IPS-11a (cell line): ENCODE measurements around the gene IL1A.
"Not testable (repeated sequence)": the region's sequence is repeated elsewhere in the genome, so short reads cannot be mapped to it uniquely, and the experiment has no call there.

Experiments used
- H3K4me3 ChIP-seq: one replicate; pipeline ENCODE4 v1.5.1; 2013; ENCODE audit warnings: low read depth, low read length, control low read depth

The IL1A gene, protein sequence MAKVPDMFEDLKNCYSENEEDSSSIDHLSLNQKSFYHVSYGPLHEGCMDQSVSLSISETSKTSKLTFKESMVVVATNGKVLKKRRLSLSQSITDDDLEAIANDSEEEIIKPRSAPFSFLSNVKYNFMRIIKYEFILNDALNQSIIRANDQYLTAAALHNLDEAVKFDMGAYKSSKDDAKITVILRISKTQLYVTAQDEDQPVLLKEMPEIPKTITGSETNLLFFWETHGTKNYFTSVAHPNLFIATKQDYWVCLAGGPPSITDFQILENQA

DNA sequence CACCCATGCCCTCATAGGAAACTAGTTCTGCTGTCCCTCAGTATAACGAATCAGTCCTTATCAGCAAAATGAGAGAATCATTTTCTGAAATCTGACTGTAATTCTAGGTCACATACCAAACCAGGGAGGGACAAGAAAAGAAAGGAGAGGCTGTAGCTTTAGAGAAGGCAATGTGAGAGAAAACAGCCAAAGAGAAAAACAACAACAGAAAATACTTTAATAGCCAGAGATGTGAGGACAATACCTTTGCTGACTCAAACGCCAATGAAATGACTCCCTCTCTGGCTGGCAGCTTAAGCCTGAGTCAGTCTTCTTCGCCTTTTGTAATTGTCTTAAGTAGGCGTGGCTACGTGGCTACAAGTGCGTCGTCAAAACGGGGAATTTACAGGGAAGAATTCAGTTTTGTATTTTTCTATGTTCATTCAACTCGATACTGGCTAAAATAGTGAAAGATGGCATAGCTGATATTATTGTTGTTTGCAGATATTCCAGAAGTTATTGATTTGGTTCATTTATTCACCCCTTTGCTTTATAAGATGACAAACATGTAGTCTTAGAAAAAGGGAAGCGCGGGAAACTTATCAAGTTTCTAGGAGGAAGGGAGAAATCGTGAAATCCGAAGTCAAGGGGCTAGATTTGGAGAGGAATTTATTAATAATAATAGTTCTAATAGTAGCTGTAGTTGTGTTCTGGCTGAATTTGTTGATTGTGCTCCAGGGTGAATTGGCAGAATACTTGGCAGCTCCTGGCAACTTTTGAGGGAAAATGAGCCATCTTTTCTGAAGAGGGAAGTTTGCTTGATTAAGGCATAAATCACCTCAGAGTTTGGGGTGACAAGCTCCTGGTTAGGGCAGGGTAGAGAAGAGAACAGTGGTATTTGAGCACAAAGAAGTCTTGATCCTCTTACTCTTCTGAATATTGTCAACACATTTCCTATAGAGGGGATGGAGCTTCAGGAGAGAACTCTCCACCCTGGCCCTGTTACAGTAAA is at the start of gene IL1A:
TSS of gene IL1A (minus strand) at position 295 of the 991 bp plus-strand sequence. CDS start 723 bp downstream, outside the sequence.
- no peak within 1 kb of the TSS for H3K4me3 ChIP-seq

DNA sequence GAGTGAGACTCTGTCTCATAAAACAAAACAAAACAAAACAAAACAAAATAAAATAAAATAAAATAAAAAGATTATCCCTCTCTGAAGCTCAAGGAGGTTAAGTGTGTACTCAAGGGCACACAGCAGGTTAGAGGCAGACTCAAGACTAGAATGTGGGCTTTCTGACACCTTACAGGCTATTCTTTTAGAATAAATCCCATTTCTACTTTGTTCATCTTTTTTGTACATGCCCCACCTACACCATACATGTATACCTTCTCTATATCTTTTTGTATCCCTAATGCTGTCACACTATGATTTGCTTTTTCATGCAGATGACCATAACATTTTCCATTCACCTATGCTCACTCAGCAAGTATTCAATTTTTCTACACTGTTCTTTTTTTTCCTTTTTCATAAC is 49.7 kb upstream of the IL1A start:
- H3K4me3 ChIP-seq = no peak overlapping the region

DNA sequence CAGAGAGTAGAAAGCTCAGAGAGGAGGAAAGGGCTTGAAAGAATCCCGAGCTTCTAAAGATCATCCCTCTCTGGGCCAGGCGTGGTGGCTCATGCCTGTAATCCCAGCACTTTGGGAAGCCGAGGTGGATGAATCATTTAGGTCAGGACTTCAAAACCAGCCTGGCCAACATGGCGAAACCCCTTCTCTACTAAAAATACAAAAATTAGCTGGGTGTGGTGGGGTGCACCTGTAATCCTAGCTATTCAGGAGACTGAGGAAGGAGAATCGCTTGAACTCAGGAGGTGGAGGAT is 49.3 kb upstream of the IL1A start:
- not testable (repeated sequence) for H3K4me3 ChIP-seq

DNA sequence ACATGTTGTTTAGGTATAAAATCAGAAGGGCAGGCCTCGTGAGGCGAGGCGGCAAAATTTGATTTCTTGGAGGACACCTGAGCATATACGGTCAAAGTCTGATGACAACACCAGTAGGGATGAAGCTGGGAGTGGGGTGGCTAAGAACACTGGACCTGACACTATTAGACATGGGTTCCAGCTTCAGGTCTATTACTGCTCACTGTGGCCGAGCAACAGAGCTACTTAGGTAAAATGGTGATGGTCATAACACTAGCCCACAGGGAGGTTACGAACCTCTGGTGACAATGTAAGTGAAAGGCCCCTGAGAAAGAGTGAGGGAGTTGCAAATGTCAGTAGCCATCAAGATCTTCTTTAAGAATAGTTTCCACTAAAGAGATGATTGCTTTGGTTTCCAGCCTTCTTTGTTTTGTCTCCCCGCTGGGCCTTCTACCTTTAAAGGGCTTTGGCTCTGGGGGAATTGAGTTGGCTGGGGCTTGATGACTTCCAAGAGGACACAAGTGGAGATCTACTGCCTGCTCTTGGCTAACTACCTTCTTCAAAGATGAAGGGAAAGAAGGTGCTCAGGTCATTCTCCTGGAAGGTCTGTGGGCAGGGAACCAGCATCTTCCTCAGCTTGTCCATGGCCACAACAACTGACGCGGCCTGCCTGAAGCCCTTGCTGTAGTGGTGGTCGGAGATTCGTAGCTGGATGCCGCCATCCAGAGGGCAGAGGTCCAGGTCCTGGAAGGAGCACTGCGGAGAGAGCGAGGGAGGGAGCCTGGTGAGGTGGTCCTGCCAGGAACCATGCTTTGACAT is 48.7 kb upstream of the IL1A start:
- H3K4me3 ChIP-seq = no peak overlapping the region

DNA sequence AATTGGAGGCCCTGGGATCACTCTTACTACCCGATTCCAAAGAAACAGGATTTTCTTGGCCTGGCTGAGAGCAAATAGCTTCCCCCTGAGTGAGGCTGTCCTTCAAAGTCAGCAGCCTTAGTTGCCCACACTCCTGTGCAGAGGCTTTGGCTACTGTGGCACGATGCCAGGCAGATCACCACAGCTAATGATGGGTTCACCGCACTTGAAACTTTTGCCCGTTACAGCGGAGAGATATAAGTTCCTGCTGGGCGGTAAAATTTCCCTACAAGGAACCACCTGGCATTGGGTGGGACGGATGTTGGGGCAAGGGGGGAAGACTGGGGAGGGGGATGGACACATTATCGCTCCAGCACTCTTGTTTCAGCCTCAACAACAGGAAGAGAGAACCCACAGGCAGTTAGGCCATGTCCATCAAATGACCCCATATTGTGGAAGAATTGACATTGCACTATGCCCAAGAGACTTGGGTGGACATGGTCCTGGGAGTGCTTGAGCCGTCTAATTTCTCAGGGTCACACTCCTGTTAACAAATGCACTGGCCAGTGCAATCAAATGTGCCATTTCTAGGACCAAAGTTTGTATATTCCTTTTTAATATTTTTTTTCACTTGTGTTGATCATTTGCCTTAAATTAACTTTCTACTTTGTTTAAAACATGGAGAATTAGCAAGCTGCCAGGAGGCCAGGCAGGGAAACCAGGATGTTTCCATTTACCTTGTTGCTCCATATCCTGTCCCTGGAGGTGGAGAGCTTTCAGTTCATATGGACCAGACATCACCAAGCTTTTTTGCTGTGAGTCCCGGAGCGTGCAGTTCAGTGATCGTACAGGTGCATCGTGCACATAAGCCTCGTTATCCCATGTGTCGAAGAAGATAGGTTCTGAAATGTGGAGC is 47.9 kb upstream of the IL1A start:
- H3K4me3 ChIP-seq = no peak overlapping the region

DNA sequence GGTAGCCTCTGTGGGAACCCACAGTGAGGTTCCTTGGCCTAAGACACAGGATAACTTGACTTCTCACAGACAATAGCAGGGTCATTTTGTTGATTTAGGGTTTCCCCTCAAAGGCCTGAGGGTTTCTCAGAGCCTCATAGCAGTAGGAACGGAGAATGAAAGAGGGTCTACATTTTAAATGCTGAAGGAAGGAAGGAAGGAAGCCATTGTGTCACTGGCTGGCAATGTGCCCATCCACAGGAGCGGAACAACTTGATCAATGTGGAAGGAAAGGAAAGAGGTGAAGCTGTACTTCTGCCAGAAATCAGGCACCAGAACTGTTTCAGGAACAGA is 47.2 kb upstream of the IL1A start:
- H3K4me3 ChIP-seq = no peak overlapping the region

DNA sequence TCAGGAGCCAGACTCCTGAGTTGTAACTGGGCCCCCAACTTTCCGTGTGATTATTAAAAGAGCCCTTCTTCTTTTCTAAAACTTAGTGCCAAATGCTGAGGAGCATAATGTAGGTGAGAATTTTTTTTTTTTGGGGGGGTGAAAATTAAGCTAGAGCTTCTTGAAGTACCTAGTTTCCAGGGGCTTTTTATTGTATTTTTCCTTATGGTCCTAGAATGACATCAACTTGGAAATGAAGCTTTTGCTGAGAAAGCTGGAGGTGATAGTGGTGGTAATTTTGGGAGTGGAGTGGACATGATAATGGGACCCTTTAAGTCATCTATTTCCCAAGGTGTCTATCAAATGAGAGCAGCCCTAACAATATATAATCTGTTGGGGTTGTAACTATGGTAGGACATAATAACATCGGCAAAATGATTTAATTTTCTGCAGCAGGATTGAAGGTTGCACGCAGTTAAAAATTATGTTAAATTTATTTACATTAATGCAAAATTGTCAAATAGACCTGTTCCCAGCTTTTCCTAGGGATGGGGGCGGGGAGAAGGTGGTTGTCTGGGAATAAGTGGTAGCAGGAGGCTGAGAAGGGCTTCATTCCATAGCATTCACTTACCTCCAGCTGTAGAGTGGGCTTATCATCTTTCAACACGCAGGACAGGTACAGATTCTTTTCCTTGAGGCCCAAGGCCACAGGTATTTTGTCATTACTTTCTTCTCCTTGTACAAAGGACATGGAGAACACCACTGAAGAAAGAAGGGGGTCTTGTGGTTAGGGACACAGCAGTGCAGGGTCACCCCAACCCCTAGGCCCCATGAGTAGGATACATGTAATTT is 46.6 kb upstream of the IL1A start:
- no peak overlapping the region for H3K4me3 ChIP-seq

DNA sequence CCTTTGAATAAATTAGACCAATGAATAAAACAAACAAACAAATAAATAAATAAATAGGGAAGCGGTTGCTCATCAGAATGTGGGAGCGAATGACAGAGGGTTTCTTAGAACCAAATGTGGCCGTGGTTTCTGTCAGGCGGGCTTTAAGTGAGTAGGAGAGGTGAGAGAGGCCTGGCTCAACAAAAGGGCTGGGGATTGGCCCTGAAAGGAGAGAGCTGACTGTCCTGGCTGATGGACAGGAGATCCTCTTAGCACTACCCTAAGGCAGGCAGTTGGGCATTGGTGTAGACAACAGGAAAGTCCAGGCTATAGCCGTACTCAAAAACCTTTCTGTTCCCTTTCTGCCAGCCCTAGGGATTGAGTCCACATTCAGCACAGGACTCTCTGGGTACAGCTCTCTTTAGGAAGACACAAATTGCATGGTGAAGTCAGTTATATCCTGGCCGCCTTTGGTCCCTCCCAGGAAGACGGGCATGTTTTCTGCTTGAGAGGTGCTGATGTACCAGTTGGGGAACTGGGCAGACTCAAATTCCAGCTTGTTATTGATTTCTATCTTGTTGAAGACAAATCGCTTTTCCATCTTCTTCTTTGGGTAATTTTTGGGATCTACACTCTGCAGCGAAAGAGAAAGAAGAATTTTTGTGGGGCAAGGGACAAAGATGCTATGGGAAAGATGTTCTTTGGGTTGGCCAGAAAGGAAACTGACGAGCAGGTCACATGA is 45.8 kb upstream of the IL1A start:
- H3K4me3 ChIP-seq = no peak overlapping the region

DNA sequence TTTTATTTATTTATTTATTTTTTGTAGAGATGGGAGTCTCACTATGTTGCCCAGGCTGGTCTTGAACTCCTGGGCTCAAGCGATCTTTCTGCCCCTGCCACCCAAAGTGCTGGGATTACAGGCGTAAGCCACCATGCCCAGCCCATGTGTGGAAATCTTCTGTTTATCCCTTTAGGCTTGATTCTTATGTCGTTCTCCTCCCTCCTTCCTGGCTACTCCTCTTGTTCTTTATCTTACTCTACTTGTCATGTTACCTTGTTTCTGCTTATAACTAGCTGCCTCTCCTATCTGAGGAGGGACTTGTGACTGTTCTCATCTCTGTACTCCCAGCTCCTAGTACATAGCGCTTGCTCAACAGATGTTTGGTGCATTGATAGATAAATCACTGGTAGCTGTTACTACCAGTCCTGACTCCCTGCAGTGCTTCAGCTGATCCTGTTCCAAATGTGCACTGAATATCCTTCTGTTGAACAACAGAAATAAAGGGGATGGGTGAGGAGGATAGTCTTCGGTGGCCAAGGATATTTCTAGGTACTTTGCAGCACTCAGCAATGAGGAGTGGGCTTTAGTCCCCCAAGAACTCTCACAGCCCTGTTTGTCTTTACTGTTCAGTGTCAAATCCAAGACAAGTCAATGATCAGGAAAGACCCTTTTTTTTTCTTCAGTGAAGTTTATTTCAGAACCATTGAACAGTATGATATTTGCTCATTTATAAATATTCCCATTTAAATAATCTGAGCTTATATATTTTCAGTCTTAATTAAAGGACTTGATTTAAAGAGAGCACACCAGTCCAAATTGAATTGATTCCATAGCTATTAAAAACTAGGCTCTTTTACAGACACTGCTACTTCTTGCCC is 45.0 kb upstream of the IL1A start:
- H3K4me3 ChIP-seq = no peak overlapping the region

DNA sequence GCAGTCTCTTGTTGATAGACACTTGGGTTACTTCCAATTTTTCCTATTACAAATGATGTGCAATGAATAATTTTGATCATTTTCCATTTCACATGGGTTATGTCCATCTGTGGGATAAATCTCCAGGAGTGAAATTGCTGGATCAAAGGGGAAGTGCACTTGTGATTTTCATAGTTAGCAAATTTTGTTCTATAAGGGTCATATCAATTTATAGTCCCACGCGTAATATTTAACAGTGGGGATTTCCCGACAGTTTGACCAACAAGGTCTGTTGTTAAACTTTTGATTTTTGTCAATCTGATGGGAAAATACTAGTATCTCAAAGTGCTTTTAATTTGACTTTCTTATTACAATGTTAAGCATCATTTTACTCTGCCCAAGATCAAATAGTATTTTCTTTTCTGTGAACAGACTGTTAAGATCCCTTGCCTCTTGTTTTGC is 44.0 kb upstream of the IL1A start:
- H3K4me3 ChIP-seq = no peak overlapping the region

DNA sequence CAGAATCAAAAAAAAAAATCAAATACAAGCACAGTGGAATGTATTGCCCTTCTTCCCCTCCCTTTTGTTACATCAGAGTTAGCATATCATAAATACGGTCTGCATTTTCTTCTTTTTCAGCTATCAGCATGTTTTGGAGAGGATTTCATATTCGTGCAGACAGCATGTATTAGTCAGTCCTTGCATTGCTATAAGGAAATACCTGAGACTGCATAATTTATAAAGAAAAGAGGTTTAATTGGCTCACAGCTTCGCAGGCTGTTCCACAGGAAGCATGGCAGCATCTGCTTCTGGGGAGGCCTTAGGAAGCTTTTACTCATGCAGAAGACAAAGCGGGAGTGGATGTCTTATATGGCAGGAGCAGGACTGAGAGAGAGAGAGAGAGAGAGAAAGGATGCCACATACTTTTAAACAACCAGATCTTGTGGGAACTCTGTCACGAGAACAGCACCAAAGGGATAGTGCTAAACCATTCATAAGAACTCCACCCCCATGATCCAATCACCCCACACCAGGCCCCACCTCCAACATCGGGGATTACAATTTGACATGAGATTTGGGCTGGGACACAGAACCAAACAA is 43.4 kb upstream of the IL1A start:
- H3K4me3 ChIP-seq = no peak overlapping the region

DNA sequence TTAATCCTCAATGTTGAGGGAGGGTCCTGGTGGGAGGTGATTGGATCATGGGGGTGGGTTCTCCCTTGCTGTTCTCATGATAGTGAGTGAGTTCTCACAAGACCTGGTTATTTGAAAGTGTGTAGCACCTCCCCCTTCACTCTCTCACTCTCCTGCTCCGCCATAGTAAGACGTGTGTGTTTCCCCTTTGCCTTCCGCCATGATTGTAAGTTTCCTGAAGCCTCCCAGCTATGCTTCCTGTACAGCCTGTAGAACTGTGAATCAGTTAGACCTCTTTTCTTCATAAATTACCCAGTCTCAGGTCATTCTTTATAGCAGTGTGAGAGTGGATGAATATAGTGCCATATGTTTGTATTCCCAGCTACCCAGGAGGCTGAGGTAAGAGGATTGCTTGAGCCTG is 42.7 kb upstream of the IL1A start:
- H3K4me3 ChIP-seq = no peak overlapping the region

DNA sequence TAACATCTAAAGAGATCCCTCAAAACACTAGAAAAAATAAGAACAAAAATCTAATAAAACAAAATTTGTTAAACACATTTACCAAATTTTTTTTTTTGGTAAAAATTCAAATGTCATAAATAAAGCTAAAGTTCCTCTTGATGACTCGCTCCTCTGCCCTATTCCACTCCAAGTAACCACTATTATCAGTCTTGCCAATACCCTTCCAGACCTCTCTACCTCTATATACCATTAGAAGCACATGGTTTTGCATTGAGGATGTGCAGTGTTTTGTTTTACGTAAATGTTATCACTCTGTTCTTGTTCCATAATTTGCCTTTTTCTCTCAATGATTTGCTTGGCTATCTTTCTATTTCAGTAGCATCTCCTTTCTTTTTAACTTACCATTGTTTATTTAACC is 41.4 kb upstream of the IL1A start:
- no peak overlapping the region for H3K4me3 ChIP-seq

DNA sequence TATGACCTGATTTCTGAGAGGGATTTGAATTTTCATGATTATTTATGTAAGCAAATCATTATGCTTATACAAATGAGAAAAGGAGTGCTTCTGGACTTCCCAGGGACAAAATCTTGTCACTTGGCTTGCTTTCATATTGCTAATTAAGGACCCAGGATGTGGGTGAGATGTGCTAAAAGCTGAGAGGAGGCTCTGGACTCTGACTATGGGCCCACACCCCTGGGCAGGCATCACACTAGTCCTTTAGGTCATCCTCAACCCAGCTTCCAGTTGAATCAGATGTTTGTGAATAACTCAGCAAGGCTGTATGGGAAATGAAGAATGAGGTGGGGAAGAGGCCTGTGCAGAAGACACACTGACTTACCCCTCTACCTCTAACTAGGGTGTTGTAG is 40.4 kb upstream of the IL1A start:
- no peak overlapping the region for H3K4me3 ChIP-seq

DNA sequence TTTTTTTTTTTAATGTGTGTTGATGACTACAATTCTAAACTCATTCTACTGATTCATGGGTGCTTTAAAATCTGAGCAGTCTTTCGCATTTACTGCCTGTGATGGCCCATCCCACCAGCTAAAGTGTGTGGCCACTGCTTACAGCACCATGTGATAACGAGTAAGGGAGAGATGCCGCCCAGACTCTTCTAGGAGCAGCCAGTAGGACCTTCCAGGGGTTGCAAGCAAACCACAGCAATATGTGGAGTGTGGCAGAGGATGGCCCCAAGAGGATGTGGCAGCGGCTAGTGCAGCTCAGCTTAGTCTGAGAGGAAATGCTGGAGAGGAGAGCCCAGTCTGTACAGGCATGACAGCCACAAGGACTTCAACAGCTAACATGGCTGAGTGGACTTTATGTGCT is 37.4 kb upstream of the IL1A start:
- no peak overlapping the region for H3K4me3 ChIP-seq

DNA sequence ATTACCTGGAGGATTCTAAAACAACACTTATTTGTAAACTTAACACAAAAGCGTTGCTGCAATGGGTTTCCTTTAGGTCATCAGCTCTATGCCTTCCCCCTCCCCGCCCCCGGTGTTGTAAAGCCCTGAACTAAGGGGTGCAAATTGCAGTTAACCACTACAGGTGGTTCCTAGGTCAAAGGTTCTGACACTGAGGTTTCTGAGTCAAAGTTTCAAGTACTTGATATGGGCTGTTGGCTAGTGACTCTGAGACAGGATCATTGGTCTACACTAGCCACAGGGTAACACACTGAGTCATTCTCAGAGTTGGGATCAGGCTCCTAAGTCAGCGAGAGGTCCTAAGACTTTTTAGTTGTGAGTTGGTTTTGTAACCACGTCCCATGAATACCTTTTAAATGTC is 36.8 kb upstream of the IL1A start:
- no peak overlapping the region for H3K4me3 ChIP-seq

DNA sequence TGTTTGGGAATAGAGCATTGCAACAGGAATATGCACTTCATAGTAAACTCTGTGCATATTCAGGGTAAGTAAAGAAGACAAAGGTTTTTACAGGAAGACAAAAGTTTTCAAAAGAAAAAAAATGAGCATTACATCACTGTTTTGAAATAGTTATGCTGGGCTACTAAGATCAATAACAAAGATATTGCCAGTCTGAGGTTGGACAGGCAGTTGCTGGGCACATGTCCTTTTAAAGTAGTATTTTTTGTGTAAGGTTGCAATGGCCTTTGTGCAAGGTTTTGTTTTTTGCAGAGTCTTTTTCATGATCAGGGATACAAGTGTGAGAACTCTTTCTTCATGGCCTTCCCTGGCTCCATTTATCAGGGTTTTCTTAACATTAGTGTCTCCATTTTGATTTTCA is 36.0 kb upstream of the IL1A start:
- H3K4me3 ChIP-seq = no peak overlapping the region

DNA sequence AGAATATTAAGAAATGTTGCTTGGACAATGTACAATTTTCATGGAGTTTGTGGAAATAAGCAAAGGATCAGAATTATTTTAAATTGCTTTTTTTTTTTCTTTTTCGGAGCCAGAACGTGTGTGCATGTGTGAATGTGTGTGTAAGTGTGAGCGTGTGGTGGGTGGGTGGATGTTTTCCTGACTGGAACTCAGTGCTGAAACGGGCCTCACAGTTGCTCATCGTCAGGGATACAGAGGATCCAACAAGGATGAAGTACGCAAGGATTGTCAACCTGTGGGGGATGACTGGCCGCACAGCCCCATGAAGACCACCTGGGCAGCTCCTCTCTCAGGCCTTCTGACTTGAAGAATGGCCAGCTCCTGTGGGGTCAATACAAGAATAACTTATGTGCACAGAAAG is 34.8 kb upstream of the IL1A start:
- no peak overlapping the region for H3K4me3 ChIP-seq
